GM23338 (cell line): ENCODE measurements around the gene OR2M2. TPM values are rescaled to one million over a fixed set of nuclear protein-coding genes. Genes with fewer than 3 reads are reported as not detected.

Experiments
- ATAC-seq: fragments of 200-7000 bp; cut with Tn5 transposase; 3 replicates; pipeline ENCODE4 v1.9.1; 2020
- DNase-seq: peaks from one replicate; pipeline ENCODE4 v3.0.0-alpha.2; 2015; ENCODE audit warnings: low spot score
- H2AFZ ChIP-seq: fragments of 200-600 bp; sonication (generic); 2 replicates; pipeline ENCODE4 v1.8.0; 2016; ENCODE audit warnings: antibody characterized with exemption, mild to moderate bottlenecking, moderate library complexity
- H3F3A ChIP-seq: fragments of 200-600 bp; sonication (generic); replicated peaks from 2 replicates; pipeline ENCODE4 v1.8.0; 2017; ENCODE audit warnings: antibody characterized with exemption, mixed run types, low read depth
- H3K27ac ChIP-seq: fragments of 200-600 bp; sonication (generic); 2 replicates; pipeline ENCODE4 v1.6.1; 2016; ENCODE audit warnings: low read depth
- H3K27me3 ChIP-seq: fragments of 200-600 bp; sonication (generic); 2 replicates; pipeline ENCODE4 v1.8.0; 2016; ENCODE audit warnings: mild to moderate bottlenecking, mixed run types, moderate library complexity; ENCODE audit not compliant: insufficient read depth
- H3K36me3 ChIP-seq: fragments of 200-600 bp; sonication (generic); 2 replicates; pipeline ENCODE4 v1.8.0; 2016; ENCODE audit warnings: mild to moderate bottlenecking; ENCODE audit not compliant: insufficient read depth
- H3K4me1 ChIP-seq: fragments of 200-600 bp; sonication (generic); 2 replicates; pipeline ENCODE4 v1.8.0; 2016; ENCODE audit warnings: mild to moderate bottlenecking, moderate library complexity; ENCODE audit not compliant: insufficient read depth
- H3K4me2 ChIP-seq: fragments of 200-600 bp; sonication (generic); 2 replicates; pipeline ENCODE4 v1.7.1; 2017; ENCODE audit warnings: mixed run types
- H3K4me3 ChIP-seq: fragments of 200-600 bp; sonication (generic); 2 replicates; pipeline ENCODE4 v1.6.1; 2016; ENCODE audit warnings: mixed run types
- H3K79me2 ChIP-seq: fragments of 200-600 bp; sonication (generic); replicated peaks from 2 replicates; pipeline ENCODE4 v1.8.0; 2017; ENCODE audit warnings: mild to moderate bottlenecking; ENCODE audit not compliant: insufficient read depth
- H3K9me2 ChIP-seq: fragments of 200-600 bp; sonication (generic); 2 replicates; pipeline ENCODE4 v1.8.0; 2017; ENCODE audit not compliant: insufficient read depth
- H4K20me1 ChIP-seq: fragments of 200-600 bp; sonication (generic); replicated peaks from 2 replicates; pipeline ENCODE4 v1.8.0; 2017; ENCODE audit warnings: mild to moderate bottlenecking; ENCODE audit not compliant: insufficient read depth
- H3K27ac Mint-ChIP-seq: 2 replicates; pipeline ENCODE4 v1.8.0; 2020; ENCODE audit warnings: inconsistent platforms, mild to moderate bottlenecking, moderate library complexity, mixed read lengths
- H3K27me3 Mint-ChIP-seq: 3 replicates; pipeline ENCODE4 v1.8.0; 2022; ENCODE audit warnings: low read depth, mild to moderate bottlenecking, moderate library complexity, mixed read lengths, inconsistent platforms; ENCODE audit not compliant: insufficient read depth, poor library complexity
- H3K36me3 Mint-ChIP-seq: 3 replicates; pipeline ENCODE4 v1.8.0; 2021; ENCODE audit warnings: low read depth, mild to moderate bottlenecking, inconsistent platforms, moderate library complexity, mixed read lengths
- H3K4me1 Mint-ChIP-seq: 3 replicates; pipeline ENCODE4 v1.8.0; 2020; ENCODE audit warnings: mild to moderate bottlenecking, inconsistent platforms, mixed read lengths
- H3K4me3 Mint-ChIP-seq: 3 replicates; pipeline ENCODE4 v1.8.0; 2021; ENCODE audit warnings: moderate library complexity, mild to moderate bottlenecking, inconsistent platforms, mixed read lengths
- H3K9me3 Mint-ChIP-seq: 3 replicates; pipeline ENCODE4 v1.8.0; 2020; ENCODE audit warnings: moderate library complexity, mild to moderate bottlenecking, inconsistent platforms, mixed read lengths
- CREB1 ChIP-seq: fragments of 250-450 bp; sonication (Bioruptor Pico); IDR thresholded peaks from 2 replicates; pipeline ENCODE4 v1.5.0; 2020; ENCODE audit warnings: low read depth, mild to moderate bottlenecking, moderate library complexity
- EZH2 ChIP-seq: fragments of 200-600 bp; sonication (generic); IDR thresholded peaks from one replicate; pipeline ENCODE4 v1.8.0; 2017; ENCODE audit warnings: antibody characterized with exemption, mild to moderate bottlenecking, low read depth; ENCODE audit not compliant: unreplicated experiment
- EZH2phosphoT487 ChIP-seq: fragments of 200-600 bp; sonication (generic); IDR thresholded peaks from one replicate; pipeline ENCODE4 v1.8.1; 2018; ENCODE audit warnings: antibody characterized with exemption; ENCODE audit not compliant: unreplicated experiment
- JUNB ChIP-seq: IDR thresholded peaks from one replicate; pipeline ENCODE4 v1.6.1; 2016; ENCODE audit warnings: antibody characterized with exemption; ENCODE audit not compliant: unreplicated experiment
- NANOG ChIP-seq: IDR thresholded peaks from 2 replicates; pipeline ENCODE4 v1.6.1; 2016; ENCODE audit warnings: antibody characterized with exemption, borderline replicate concordance
- POLR2AphosphoS5 ChIP-seq: IDR thresholded peaks from 2 replicates; pipeline ENCODE4 v1.6.1; 2016; ENCODE audit warnings: antibody characterized with exemption, low read depth
- polyA plus RNA-seq: library from polyadenylated mRNA; unstranded; fragments of >200 nt; fragmentation: Nextera tagmentation; extraction: Ambion mirVana; gene quantifications from 2 replicates; pipeline ENCODE4 v1.2.1, GENCODE V29; 2016
- total RNA-seq: library from RNA; depleted of rRNA; stranded (reverse); fragments of >200 nt; shearing (Covaris generic); gene quantifications from 2 replicates; pipeline ENCODE4 v1.2.3, GENCODE V29; 2014
- TF ChIP-seq, protein P1 (sequence below): fragments of 250-450 bp; sonication (Bioruptor Pico); IDR thresholded peaks from 2 replicates; pipeline ENCODE4 v1.5.0; 2020; ENCODE audit warnings: mild to moderate bottlenecking, moderate library complexity
- TF ChIP-seq, protein P2 (sequence below), 2 experiments: fragments of 200-600 bp in 1 of 2; sonication (generic) in 1 of 2; conservative IDR thresholded peaks; 2 replicates each; pipeline versions ENCODE4 v1.5.1 to v1.6.1; 2016 to 2017; ENCODE audit warnings: antibody characterized with exemption in 2 of 2, low read depth in 2 of 2, mild to moderate bottlenecking in 2 of 2, moderate library complexity in 1 of 2
- TF ChIP-seq, protein P3 (sequence below): IDR thresholded peaks from 2 replicates; pipeline ENCODE4 v1.6.1; 2016; ENCODE audit warnings: antibody characterized with exemption

Gene OR2M2
- total and polyA plus RNA-seq, 2 experiments from 2014 or later = not detected

DNA sequence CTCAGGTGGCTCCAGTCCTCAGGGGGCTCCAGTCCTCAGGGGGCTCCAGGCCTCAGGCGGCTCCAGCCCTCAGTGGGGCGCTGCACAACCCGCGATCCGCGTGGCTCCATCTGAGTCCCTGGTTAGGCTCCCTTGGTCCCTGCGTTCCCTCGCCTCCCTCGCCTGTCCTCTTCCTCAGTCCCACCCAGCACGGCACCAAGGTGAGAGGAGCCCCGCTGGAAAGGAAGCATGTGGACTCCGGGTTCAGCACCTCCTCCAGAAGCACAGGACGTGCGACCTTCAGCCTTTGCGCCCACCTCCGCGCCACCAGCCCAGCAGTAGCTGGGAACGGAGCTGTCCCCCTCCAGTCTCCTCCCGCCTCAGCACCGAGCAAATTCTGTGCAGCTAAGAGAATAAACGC, 37.8 kb upstream of the OR2M2 start (continued):
- TF ChIP-seq, protein P1, sequence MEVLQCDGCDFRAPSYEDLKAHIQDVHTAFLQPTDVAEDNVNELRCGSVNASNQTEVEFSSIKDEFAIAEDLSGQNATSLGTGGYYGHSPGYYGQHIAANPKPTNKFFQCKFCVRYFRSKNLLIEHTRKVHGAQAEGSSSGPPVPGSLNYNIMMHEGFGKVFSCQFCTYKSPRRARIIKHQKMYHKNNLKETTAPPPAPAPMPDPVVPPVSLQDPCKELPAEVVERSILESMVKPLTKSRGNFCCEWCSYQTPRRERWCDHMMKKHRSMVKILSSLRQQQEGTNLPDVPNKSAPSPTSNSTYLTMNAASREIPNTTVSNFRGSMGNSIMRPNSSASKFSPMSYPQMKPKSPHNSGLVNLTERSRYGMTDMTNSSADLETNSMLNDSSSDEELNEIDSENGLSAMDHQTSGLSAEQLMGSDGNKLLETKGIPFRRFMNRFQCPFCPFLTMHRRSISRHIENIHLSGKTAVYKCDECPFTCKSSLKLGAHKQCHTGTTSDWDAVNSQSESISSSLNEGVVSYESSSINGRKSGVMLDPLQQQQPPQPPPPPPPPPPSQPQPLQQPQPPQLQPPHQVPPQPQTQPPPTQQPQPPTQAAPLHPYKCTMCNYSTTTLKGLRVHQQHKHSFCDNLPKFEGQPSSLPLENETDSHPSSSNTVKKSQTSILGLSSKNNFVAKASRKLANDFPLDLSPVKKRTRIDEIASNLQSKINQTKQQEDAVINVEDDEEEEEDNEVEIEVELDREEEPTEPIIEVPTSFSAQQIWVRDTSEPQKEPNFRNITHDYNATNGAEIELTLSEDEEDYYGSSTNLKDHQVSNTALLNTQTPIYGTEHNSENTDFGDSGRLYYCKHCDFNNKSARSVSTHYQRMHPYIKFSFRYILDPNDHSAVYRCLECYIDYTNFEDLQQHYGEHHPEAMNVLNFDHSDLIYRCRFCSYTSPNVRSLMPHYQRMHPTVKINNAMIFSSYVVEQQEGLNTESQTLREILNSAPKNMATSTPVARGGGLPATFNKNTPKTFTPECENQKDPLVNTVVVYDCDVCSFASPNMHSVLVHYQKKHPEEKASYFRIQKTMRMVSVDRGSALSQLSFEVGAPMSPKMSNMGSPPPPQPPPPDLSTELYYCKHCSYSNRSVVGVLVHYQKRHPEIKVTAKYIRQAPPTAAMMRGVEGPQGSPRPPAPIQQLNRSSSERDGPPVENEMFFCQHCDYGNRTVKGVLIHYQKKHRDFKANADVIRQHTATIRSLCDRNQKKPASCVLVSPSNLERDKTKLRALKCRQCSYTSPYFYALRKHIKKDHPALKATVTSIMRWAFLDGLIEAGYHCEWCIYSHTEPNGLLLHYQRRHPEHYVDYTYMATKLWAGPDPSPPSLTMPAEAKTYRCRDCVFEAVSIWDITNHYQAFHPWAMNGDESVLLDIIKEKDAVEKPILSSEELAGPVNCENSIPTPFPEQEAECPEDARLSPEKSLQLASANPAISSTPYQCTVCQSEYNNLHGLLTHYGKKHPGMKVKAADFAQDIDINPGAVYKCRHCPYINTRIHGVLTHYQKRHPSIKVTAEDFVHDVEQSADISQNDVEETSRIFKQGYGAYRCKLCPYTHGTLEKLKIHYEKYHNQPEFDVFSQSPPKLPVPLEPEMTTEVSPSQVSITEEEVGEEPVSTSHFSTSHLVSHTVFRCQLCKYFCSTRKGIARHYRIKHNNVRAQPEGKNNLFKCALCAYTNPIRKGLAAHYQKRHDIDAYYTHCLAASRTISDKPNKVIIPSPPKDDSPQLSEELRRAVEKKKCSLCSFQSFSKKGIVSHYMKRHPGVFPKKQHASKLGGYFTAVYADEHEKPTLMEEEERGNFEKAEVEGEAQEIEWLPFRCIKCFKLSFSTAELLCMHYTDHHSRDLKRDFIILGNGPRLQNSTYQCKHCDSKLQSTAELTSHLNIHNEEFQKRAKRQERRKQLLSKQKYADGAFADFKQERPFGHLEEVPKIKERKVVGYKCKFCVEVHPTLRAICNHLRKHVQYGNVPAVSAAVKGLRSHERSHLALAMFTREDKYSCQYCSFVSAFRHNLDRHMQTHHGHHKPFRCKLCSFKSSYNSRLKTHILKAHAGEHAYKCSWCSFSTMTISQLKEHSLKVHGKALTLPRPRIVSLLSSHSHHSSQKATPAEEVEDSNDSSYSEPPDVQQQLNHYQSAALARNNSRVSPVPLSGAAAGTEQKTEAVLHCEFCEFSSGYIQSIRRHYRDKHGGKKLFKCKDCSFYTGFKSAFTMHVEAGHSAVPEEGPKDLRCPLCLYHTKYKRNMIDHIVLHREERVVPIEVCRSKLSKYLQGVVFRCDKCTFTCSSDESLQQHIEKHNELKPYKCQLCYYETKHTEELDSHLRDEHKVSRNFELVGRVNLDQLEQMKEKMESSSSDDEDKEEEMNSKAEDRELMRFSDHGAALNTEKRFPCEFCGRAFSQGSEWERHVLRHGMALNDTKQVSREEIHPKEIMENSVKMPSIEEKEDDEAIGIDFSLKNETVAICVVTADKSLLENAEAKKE (CRISPR knock-in tag) = no peak
- no peak for TF ChIP-seq NANOG
- TF ChIP-seq, protein P2, sequence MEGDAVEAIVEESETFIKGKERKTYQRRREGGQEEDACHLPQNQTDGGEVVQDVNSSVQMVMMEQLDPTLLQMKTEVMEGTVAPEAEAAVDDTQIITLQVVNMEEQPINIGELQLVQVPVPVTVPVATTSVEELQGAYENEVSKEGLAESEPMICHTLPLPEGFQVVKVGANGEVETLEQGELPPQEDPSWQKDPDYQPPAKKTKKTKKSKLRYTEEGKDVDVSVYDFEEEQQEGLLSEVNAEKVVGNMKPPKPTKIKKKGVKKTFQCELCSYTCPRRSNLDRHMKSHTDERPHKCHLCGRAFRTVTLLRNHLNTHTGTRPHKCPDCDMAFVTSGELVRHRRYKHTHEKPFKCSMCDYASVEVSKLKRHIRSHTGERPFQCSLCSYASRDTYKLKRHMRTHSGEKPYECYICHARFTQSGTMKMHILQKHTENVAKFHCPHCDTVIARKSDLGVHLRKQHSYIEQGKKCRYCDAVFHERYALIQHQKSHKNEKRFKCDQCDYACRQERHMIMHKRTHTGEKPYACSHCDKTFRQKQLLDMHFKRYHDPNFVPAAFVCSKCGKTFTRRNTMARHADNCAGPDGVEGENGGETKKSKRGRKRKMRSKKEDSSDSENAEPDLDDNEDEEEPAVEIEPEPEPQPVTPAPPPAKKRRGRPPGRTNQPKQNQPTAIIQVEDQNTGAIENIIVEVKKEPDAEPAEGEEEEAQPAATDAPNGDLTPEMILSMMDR (conservative IDR thresholded peaks at IDR 0.05; ENCODE audit: low read depth in 2 of 2) = no peak
- no peak for TF ChIP-seq EZH2
- TF ChIP-seq, protein P3, sequence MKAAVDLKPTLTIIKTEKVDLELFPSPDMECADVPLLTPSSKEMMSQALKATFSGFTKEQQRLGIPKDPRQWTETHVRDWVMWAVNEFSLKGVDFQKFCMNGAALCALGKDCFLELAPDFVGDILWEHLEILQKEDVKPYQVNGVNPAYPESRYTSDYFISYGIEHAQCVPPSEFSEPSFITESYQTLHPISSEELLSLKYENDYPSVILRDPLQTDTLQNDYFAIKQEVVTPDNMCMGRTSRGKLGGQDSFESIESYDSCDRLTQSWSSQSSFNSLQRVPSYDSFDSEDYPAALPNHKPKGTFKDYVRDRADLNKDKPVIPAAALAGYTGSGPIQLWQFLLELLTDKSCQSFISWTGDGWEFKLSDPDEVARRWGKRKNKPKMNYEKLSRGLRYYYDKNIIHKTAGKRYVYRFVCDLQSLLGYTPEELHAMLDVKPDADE = no peak

DNA sequence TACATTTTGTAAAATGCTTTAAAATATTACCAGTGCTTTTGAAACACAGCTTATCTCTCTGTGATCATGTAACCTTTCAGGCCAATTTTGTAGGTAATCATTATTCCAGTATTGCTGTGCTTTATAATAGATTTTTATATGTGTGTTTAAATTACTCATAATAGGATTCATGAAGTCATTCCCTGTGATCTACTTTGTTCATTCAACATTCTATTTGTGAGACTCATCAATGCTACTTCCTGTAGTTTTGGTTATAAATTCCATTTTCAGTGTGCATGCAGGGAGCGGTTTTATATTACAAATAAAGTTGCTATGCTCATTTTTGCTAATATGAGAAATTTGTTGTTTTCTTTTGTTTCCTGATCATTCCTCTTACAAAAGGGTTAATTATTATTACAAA, 33.8 kb upstream of the OR2M2 start:
- DNase-seq (no peak), ATAC-seq (no peak)
- no peaks in the 10 kb centered on the region for H3K4me1 Mint-ChIP-seq
- Histone ChIP-seq H3K4me2 (no peak overlapping the region), H3K9me2 (no peaks in the 10 kb centered on the region), H3K4me3 (no peak overlapping the region), H3K27me3 (no peaks in the 10 kb centered on the region), H2AFZ (no peak overlapping the region), H3K79me2 (no peaks in the 10 kb centered on the region), H3K27ac (no peak overlapping the region), H3K36me3 (peaks cover 7% of the 10 kb centered on the region), H3F3A (no peaks in the 10 kb centered on the region), H3K4me1 (no peaks in the 10 kb centered on the region), H4K20me1 (no peaks in the 10 kb centered on the region)
- H3K9me3 Mint-ChIP-seq = peaks cover 93% of the 10 kb centered on the region
- H3K4me3 Mint-ChIP-seq = no peak overlapping the region
- H3K36me3 Mint-ChIP-seq = peaks cover 32% of the 10 kb centered on the region; the same call in 2 of the 3 replicates
- peaks cover 6% of the 10 kb centered on the region for H3K27me3 Mint-ChIP-seq
- H3K27ac Mint-ChIP-seq = no peak overlapping the region
- TF ChIP-seq POLR2AphosphoS5 = no peak
- TF ChIP-seq JUNB = no peak
- TF ChIP-seq, protein P2 (conservative IDR thresholded peaks at IDR 0.05; ENCODE audit: low read depth in 2 of 2) = no peak
- TF ChIP-seq EZH2 = no peak
- TF ChIP-seq EZH2phosphoT487 = no peak
- TF ChIP-seq CREB1 = no peak
- TF ChIP-seq, protein P3 = no peak
